HG03196 (cell line): Measurements from ENCODE around the gene SLAIN2.

ENCODE experiments used
- ATAC-seq: cut with Tn5 transposase; IDR thresholded peaks from one replicate; pipeline ENCODE4 v1.9.1; 2021; ENCODE audit not compliant: unreplicated experiment

Gene SLAIN2

GRCh38 chr4:48334236-48334635, 7.1 kb upstream of the SLAIN2 start:
- ATAC-seq: no peak

DNA sequence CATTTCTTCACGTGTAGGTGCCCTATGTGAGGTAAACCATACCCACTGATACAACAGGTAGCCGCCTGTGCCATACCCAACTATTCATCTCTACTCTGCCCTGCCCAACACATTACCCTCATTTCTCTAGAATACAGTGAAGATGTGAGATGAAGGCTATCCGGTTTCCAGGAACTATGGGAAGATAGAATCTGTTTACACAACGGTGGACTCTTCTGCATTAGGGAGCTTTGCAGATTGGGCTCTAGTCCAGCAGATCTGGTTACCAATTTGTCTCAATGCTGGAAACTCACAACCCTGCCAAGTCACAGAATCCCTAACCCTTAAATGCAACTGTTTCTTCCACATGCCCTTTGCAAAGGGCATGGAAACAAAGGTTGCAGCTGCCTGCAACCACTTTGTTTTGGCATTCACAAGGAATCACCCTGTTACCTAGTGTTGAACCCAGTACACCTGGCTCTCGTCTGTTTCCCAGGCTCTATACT, 6.4 kb upstream of the SLAIN2 start:
- ATAC-seq: no peak

- no peak for ATAC-seq
Observed at GRCh38 chr4:48336146-48336870, 5.0 kb upstream of the SLAIN2 start.

DNA sequence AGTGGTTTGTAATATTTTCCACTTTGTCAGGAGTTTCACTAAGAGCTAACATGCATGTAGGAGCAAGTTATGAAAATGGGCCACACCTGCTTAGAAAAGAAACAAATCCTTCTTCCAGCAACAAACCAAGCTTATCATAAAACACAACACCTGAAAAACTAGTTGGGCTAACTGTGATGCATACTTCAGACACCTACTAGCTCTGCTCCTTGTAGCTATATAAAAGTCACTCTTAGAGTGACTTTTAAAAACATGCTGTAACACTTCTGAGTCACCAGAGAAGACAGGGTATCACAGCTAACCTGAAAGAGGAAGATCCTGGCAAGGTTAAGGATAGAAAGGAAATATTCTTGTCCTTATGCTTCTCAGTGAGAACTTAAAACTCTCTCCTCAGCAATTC, 3.6 kb upstream of the SLAIN2 start:
- no peak for ATAC-seq

DNA sequence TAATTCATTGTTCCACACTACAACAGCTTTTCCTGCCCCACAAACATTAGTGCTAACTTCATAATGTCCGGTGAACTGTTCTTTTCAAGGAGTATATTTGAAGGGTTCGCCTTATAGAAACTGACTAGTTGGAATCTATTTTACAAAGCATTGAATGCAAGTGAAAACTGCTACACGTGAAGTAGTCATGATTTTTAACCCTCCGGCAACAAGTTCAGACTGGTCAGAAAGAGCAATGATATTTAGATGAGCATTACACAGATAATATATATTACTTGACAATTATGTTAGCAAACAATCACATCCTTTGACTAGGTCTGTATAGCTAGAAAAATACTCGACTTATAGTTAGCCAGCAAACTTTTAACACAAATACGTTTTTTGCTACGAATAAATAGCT, 1.7 kb upstream of the SLAIN2 start:
- no peak for ATAC-seq

DNA sequence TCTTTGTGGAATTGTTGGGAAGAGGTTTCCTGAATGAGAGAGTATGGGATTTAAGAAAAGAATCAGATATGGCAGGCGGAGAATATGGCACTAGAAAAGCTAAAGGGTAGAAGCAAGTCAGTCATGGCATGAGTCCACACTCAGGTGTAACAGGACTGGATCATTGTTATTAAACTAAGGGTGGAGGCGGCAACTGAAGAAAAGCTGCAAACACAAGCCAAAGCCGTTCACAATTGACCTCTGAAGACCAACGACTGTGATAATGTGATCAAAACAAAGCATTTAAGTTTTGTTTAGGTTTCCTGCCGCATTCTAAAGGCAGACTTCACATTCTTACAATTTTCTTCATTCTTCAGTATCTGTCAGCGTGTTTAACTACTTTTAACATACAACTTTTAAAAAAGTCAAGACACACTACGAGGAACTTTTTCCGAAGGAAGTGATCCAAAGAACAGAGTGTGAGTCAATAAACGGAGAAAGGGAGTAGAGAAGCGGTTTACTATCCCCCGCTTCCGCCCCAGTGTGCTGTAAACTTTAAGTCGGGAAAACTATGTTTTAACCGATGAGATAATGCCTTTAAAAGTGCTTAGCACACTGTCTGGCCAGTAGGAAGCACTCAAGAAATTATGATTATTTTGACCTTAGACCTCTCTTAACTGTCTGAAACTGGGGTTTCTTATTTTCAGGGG, 909 bp upstream of the SLAIN2 start:
- peak; percentile 3 for ATAC-seq

DNA sequence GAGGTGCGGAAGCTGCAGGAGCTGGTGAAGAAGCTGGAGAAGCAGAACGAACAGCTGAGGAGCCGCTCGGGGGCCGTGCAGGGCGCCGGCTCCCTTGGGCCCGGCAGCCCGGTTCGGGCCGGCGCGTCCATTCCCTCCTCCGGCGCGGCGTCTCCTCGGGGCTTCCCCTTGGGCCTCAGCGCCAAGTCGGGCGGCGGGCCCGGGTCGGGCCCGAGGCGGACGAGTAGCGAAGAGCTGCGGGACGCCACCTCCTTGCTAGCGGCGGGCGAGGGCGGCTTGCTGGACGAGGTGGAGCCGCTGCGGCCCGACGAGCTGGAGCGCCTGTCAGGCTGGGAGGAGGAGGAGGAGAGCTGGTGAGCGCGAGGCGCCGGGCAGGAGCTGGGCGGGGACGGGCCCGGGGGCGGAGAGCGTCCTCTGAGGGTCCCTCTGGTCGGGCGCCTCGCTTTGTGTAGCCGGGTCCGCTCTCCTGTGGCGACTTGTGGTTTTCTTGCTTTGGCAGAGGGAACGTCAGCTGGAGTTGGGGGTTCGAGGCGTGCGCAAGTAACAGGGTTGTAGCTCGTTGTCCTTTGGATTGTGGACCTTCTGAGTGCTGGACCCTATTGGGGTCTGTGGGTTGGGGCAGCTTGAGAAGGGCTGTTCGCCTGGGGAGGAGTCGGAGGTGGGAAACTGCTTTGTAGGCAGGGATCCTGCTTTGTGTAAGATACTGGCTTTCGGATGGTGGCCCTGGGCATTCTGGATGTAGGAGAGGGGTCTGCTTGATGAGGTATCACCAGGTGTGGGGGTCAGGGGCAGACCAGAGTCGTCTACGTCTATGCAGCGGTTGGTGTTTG, 662 bp downstream of the SLAIN2 start:
- peak; percentile 23 for ATAC-seq

DNA sequence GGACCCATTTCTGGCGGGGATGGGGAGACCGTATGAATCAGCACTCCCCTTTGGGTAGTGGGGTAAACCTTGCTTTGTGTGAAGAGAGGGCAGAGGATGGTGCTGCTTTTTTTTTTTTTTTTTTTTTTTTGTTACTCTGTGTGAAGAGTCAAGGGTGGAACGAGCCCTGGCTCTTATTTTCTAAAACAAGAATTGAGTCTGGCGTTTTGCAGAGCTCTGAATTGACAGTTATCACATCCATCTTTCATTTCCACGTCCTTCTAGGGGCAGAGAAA, 1.2 kb downstream of the SLAIN2 start:
- ATAC-seq: no peak

GRCh38 chr4:48343035-48343434, 1.7 kb downstream of the SLAIN2 start:
- no peak for ATAC-seq

GRCh38 chr4:48343551-48343950, 2.2 kb downstream of the SLAIN2 start:
- ATAC-seq: no peak

DNA sequence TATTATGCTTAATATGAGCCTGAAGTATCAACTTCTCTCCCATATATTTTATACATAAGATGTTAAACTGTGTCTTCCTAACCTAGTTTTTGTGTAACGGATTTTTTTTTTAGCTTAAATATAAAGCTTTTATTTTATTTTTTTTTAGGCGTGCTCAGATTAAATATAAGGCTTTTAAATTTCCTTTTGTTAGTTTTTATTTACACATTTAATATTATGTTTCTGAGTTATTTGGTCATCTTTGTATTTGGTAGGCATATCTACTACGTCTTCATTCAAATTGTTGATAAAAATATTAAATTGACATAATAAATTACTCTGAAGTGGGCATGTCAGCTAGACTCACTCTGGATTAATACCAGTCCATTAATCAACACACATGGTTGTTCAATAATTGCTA, 4.2 kb downstream of the SLAIN2 start:
- no peak for ATAC-seq

DNA sequence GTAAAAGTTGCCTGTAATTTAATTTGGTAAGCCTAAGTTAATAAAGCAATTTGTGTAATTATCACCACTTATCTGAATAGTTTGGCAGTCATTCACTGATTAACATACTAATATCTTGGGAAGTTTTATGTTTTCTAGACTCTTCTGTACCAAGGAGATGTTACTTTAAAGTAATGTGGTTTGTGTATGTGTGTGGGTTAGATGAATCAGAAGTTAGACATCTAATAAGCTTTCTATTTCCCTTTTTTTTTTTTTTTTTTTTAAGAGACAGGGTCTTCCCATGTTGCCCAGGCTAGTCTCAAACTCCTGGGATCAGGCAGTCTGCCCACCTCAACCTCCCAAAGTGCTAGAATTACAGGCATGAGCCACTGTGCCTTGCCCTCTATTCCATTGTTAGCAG, 5.3 kb downstream of the SLAIN2 start:
- no peak for ATAC-seq

GRCh38 chr4:48347282-48347921, 6.1 kb downstream of the SLAIN2 start:
- no peak for ATAC-seq

DNA sequence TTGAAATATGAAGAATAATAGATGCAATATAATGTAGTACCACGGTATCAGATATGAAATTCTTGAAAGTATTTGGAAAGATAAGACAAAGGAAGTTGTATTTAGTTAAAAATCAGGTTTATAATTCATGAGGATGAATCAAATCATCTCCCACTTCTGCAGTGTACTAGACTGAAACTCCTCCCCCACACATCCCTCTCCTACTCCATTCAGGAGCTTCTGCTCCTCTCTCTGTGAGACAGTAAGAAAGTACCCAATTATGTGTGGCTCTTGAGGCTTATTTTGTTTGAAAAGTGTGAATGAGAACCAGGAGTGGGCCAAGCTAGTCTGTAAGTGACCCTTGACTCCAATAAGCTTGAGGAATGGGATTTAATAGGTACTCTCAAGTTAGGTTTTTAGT, 9.5 kb downstream of the SLAIN2 start:
- no peak for ATAC-seq

- ATAC-seq: no peak
Observed at GRCh38 chr4:48352793-48353192, 11.5 kb downstream of the SLAIN2 start.

DNA sequence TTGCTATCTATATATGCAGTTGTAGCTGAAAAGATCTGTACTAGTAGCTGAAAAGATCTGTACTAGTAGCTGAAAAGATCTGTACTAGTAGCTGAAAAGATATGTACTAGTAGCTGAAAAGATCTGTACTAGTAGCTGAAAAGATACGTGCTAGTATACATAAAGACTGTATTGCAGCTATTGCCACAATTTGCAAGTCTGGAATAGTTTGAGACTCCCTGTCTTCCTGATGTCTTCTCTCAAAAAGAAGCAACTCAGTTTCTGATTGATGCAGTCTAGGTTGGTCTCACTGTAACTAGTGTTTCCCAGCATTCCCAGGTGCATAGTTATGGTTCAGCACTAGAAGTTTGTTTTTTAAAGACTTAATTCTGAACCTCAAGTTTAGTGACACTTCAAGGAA, 15.0 kb downstream of the SLAIN2 start:
- no peak for ATAC-seq

GRCh38 chr4:48360285-48361011, 19.1 kb downstream of the SLAIN2 start:
- ATAC-seq: no peak

GRCh38 chr4:48361012-48361400, 19.7 kb downstream of the SLAIN2 start:
- ATAC-seq: no peak

DNA sequence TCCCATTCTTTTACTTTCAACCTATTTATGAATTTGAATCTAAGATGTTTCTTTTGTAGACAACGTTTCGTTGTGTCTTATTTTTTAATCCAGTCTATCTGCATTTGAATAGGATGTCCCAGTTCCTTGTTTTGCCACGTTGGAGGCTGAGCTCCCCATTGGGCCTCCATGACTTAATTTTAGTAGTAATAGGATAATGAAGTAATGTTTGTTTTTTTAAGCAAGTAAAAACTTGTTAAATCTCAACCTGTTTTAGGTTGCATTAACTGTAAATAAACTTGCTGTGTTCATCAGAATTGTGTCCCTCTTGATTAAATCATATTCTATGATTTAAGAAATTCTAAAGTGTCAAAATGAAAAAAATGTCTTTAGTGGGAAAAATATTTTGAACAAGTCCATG, 25.3 kb downstream of the SLAIN2 start:
- ATAC-seq: no peak

DNA sequence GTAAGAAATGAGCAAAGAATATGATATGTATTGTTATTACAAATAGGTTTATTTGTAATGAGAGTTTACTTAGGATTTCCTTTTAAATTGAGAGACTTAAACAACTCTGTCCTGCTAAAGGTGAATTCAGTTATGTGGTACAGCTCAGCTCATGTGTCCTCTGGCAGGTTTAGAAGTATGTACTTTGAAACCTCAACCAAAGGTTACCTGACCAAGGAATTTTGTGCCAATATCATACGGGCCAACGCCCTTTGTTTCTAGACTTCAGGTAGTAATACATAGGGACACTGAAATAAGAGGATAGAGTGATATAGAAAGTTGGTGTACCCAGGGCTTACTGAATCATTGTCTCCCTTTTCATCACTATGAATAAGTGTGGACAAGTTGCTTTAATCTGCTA, 25.7 kb downstream of the SLAIN2 start:
- ATAC-seq: no peak

DNA sequence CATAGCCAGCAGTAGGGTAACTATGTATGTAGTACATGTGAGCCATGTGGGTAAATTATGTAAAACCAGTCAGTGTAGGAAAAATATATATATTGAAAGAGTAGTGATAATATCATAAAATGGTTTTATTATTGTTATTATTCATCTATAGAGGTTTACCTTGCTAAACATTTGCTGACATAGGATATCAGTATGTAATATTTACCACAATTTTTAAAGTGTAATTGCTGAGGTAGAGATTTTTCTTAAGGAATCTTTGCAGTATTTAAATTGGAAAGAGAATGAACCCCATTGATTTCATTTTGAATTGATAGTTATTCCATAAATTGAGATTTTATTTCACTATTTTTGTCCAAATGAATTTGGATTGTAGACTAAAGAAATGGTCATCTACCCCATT, 27.1 kb downstream of the SLAIN2 start:
- no peak for ATAC-seq
